ENCODE results near the gene SUCO.

SUCO gene

DNA sequence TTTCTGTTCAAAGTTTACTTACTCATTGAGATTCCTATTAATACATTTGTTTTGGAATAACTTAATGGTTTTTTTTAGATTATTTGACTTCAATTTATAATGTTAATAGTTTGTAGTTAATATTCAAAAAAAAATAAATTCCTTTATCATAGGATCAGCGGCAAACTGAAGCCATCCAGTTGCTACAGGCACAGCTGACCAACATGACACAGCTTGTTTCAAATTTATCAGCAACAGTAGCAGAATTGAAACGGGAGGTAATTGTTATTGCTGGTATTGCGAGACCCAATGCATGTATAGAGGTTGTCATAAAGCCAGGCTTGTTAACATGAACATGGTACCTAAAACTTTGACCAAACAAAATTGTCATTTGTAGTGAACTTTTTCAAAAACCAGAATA is 67.0 kb downstream of the SUCO start:
- no peak for DNase-seq (ENCODE audit: low read depth, low spot score)
- Histone ChIP-seq H3K27me3 (ENCODE audit: insufficient read depth, insufficient read length) (no peaks in the 10 kb centered on the region), H3K4me3 (ENCODE audit: insufficient read length, low read depth) (no peak overlapping the region), H3K4me1 (ENCODE audit: insufficient read depth, insufficient read length) (no peaks in the 10 kb centered on the region), H3K36me3 (ENCODE audit: insufficient read depth, insufficient read length, low read length) (peaks cover 64% of the 10 kb centered on the region), H3K9ac (ENCODE audit: insufficient read length, low read depth) (no peak overlapping the region), H3K9me3 (ENCODE audit: insufficient read depth, low read length) (peaks cover 21% of the 10 kb centered on the region)
- TF ChIP-seq ZNF274 (IDR thresholded peaks at IDR 0.05; ENCODE audit: low read depth, low read length) (no peak), SUZ12 (IDR thresholded peaks at IDR 0.05; ENCODE audit: extremely low read depth, insufficient read depth, insufficient read length) (no peak), YY1 (IDR thresholded peaks at IDR 0.05; ENCODE audit: insufficient read depth, insufficient read length) (no peak)

DNA sequence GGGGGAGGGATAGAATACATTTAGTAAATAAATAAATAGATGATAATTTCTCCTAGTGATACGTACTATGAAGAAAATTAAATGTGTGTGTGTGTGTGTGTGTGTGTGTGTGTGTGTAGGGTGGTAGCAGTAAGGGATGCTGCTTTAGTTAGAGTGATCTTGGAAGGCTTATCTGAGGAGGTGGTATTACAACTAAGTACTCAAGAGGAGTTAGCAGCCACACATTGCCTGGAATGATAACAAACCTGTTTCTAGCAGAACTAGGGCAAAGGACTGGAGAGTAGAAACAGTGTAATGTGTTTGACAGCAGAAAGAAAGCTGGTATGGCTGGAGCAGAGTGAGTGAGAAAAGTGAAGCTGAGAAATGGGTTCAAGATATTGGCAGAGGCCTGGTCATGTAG is 67.7 kb downstream of the SUCO start:
- H3K4me3 ChIP-seq (ENCODE audit: insufficient read length, low read depth): no peak overlapping the region
- no peak for TF ChIP-seq SUZ12 (IDR thresholded peaks at IDR 0.05; ENCODE audit: extremely low read depth, insufficient read depth, insufficient read length)
- no peak for TF ChIP-seq ZNF274 (IDR thresholded peaks at IDR 0.05; ENCODE audit: low read depth, low read length)
- TF ChIP-seq YY1 (IDR thresholded peaks at IDR 0.05; ENCODE audit: insufficient read depth, insufficient read length): no peak
- no peaks in the 10 kb centered on the region for H3K4me1 ChIP-seq (ENCODE audit: insufficient read depth, insufficient read length)
- H3K9me3 ChIP-seq (ENCODE audit: insufficient read depth, low read length): peaks cover 21% of the 10 kb centered on the region
- no peaks in the 10 kb centered on the region for H3K27me3 ChIP-seq (ENCODE audit: insufficient read depth, insufficient read length)
- no peak for DNase-seq (ENCODE audit: low read depth, low spot score)
- no peak overlapping the region for H3K9ac ChIP-seq (ENCODE audit: insufficient read length, low read depth)
- peaks cover 61% of the 10 kb centered on the region for H3K36me3 ChIP-seq (ENCODE audit: insufficient read depth, insufficient read length, low read length)

DNA sequence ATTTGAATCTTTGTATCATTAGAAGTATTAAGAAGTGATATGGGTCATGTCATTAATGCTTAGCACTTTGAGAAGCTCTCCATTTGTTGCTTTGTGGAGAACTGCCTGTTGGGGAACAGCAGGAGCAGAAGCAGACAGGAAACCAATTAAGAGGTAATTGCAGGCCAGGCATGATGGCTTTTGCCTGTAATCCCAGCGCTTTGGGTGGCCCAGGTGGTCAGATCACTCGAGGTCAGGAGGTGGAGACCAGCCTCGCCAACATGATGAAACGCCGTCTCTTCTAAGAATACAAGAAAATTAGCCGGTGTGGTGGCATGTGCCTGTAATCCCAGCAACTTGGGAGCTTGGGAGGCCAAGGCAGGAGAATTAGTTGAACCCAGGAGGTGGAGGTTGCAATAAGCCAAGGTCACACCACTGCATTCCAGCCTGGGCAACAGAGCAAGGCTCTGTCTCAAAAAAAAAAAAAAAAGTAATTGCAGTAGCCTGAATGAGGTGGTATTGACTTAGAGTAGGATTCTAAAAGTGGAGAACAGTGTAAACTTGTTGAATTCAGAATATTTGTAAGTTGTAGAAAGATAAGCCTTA is 68.2 kb downstream of the SUCO start:
- Histone ChIP-seq H3K4me1 (ENCODE audit: insufficient read depth, insufficient read length) (no peaks in the 10 kb centered on the region), H3K36me3 (ENCODE audit: insufficient read depth, insufficient read length, low read length) (peaks cover 60% of the 10 kb centered on the region), H3K4me3 (ENCODE audit: insufficient read length, low read depth) (no peak overlapping the region), H3K27me3 (ENCODE audit: insufficient read depth, insufficient read length) (no peaks in the 10 kb centered on the region), H3K9ac (ENCODE audit: insufficient read length, low read depth) (no peak overlapping the region), H3K9me3 (ENCODE audit: insufficient read depth, low read length) (peaks cover 20% of the 10 kb centered on the region)
- no peak for TF ChIP-seq ZNF274 (IDR thresholded peaks at IDR 0.05; ENCODE audit: low read depth, low read length)
- no peak for TF ChIP-seq SUZ12 (IDR thresholded peaks at IDR 0.05; ENCODE audit: extremely low read depth, insufficient read depth, insufficient read length)
- TF ChIP-seq YY1 (IDR thresholded peaks at IDR 0.05; ENCODE audit: insufficient read depth, insufficient read length): no peak
- DNase-seq (ENCODE audit: low read depth, low spot score): no peak

DNA sequence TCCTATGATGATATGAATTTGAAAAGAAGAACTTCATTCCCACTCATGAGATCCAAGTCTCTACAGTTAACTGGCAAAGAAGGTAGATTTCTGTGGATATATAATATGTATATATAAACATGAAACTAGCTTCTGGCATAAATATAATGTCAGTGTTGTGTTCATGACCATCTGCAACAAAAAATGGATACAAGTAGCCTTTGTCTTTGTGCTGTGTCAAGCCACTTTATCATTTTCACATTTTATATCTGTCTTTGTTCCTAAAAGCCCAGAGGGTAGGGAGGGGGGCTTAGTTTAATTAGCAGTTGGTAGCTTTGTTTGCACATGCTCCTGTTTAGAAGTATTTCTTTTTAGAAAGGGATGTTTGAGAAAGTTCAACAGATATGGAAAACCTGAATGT is 69.8 kb downstream of the SUCO start:
- no peak overlapping the region for H3K4me3 ChIP-seq (ENCODE audit: insufficient read length, low read depth)
- H3K9ac ChIP-seq (ENCODE audit: insufficient read length, low read depth): no peak overlapping the region
- DNase-seq (ENCODE audit: low read depth, low spot score): no peak
- peaks cover 46% of the 10 kb centered on the region for H3K36me3 ChIP-seq (ENCODE audit: insufficient read depth, insufficient read length, low read length)
- TF ChIP-seq ZNF274 (IDR thresholded peaks at IDR 0.05; ENCODE audit: low read depth, low read length) (no peak), YY1 (IDR thresholded peaks at IDR 0.05; ENCODE audit: insufficient read depth, insufficient read length) (no peak), SUZ12 (IDR thresholded peaks at IDR 0.05; ENCODE audit: extremely low read depth, insufficient read depth, insufficient read length) (no peak)
- no peaks in the 10 kb centered on the region for H3K4me1 ChIP-seq (ENCODE audit: insufficient read depth, insufficient read length)
- H3K9me3 ChIP-seq (ENCODE audit: insufficient read depth, low read length): peaks cover 5% of the 10 kb centered on the region
- H3K27me3 ChIP-seq (ENCODE audit: insufficient read depth, insufficient read length): no peaks in the 10 kb centered on the region

DNA sequence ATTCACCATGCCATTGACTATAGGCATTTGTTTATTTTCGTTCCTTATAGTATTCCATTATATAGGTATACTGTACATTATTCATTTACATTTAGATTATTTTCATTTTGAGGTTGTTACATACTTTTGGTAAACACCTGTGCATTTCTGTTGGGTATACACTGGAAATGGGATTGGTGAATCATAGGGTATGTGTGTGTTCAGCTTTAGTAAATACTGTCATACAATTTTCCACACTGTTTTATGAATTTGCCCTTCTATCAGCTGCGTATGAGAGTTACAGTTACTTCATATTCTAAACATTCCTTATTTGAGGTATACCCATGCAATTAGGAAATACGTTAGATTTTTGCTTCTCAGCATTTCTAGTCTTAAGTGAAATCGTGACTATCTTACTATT is 70.9 kb downstream of the SUCO start:
- H3K4me1 ChIP-seq (ENCODE audit: insufficient read depth, insufficient read length): no peaks in the 10 kb centered on the region
- H3K4me3 ChIP-seq (ENCODE audit: insufficient read length, low read depth): no peak overlapping the region
- no peaks in the 10 kb centered on the region for H3K9me3 ChIP-seq (ENCODE audit: insufficient read depth, low read length)
- no peak for DNase-seq (ENCODE audit: low read depth, low spot score)
- peaks cover 40% of the 10 kb centered on the region for H3K36me3 ChIP-seq (ENCODE audit: insufficient read depth, insufficient read length, low read length)
- no peak overlapping the region for H3K9ac ChIP-seq (ENCODE audit: insufficient read length, low read depth)
- TF ChIP-seq SUZ12 (IDR thresholded peaks at IDR 0.05; ENCODE audit: extremely low read depth, insufficient read depth, insufficient read length) (no peak), ZNF274 (IDR thresholded peaks at IDR 0.05; ENCODE audit: low read depth, low read length) (no peak), YY1 (IDR thresholded peaks at IDR 0.05; ENCODE audit: insufficient read depth, insufficient read length) (no peak)
- no peaks in the 10 kb centered on the region for H3K27me3 ChIP-seq (ENCODE audit: insufficient read depth, insufficient read length)

DNA sequence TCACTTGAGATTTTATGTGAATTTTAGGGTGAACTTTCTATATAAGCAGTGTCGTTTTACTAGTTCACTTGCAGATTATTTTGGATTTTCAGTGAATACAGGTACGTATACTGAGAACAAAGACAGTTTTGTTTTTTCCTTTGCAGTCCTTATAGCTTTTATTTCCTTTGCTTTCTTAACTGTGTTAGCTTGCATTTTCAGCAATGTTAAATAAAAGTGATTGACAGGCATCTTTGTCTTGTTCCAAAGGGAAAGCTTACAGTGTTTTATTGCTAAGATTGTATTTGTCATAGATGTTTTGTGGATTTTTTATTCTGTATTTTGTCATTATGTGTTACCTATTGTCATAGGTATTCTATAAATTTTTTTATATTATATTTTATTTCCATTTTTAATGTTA is 72.7 kb downstream of the SUCO start:
- TF ChIP-seq SUZ12 (IDR thresholded peaks at IDR 0.05; ENCODE audit: extremely low read depth, insufficient read depth, insufficient read length): no peak
- TF ChIP-seq ZNF274 (IDR thresholded peaks at IDR 0.05; ENCODE audit: low read depth, low read length): no peak

DNA sequence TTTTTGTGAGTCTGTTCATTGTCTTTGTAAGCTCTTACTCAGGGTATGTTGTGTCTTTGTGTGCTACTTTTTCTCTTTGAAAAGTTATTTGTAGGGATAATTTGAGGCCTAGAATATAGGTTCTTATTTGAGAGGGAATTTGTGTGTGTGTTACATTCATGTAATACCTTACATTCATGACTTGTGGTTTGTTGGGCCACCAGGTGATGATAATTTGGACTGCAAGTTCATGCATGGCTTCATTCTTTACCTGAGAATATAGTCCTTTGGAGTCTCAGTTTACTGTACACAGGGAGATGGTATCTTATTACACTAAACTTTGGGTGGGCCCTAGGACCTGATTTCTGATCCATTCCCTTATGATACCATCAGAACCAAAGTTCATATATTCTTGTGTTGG is 74.2 kb downstream of the SUCO start:
- Histone ChIP-seq H3K27me3 (ENCODE audit: insufficient read depth, insufficient read length) (no peaks in the 10 kb centered on the region), H3K9ac (ENCODE audit: insufficient read length, low read depth) (no peak overlapping the region), H3K36me3 (ENCODE audit: insufficient read depth, insufficient read length, low read length) (peaks cover 34% of the 10 kb centered on the region), H3K4me3 (ENCODE audit: insufficient read length, low read depth) (no peak overlapping the region), H3K9me3 (ENCODE audit: insufficient read depth, low read length) (no peaks in the 10 kb centered on the region), H3K4me1 (ENCODE audit: insufficient read depth, insufficient read length) (no peaks in the 10 kb centered on the region)
- no peak for DNase-seq (ENCODE audit: low read depth, low spot score)
- no peak for TF ChIP-seq ZNF274 (IDR thresholded peaks at IDR 0.05; ENCODE audit: low read depth, low read length)
- TF ChIP-seq SUZ12 (IDR thresholded peaks at IDR 0.05; ENCODE audit: extremely low read depth, insufficient read depth, insufficient read length): no peak
- TF ChIP-seq YY1 (IDR thresholded peaks at IDR 0.05; ENCODE audit: insufficient read depth, insufficient read length): no peak

More for the DNA sequence above, 72.7 kb downstream of the SUCO start:
- peaks cover 39% of the 10 kb centered on the region for H3K36me3 ChIP-seq (ENCODE audit: insufficient read depth, insufficient read length, low read length)
- DNase-seq (ENCODE audit: low read depth, low spot score): no peak
- no peaks in the 10 kb centered on the region for H3K9me3 ChIP-seq (ENCODE audit: insufficient read depth, low read length)
- H3K9ac ChIP-seq (ENCODE audit: insufficient read length, low read depth): no peak overlapping the region
- no peaks in the 10 kb centered on the region for H3K27me3 ChIP-seq (ENCODE audit: insufficient read depth, insufficient read length)
- H3K4me3 ChIP-seq (ENCODE audit: insufficient read length, low read depth): no peak overlapping the region
- no peaks in the 10 kb centered on the region for H3K4me1 ChIP-seq (ENCODE audit: insufficient read depth, insufficient read length)
